ENCODE measurements around the gene NFE2L1.
"Not testable (repeated sequence)": the region's sequence is repeated elsewhere in the genome, so short reads cannot be mapped to it uniquely, and the experiment has no call there.

DNA sequence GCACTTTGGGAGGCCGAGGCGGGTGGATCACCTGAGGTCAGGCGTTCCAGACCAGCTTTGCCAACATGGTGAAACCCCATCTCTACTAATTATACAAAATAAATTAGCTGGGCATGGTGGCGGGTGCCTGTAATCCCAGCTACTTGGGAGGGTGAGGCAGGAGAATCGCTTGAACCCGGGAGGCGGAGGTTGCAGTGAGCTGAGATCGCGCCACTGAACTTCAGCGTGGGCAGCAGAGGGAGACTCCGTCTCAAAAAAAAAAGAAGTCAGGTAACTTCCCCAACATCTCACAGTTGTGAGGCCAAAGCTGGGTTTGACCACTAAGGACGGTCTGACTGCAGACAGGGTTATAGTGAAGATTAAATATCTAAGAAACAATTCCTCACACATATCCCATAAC is 13.4 kb upstream of the NFE2L1 start:
- not testable (repeated sequence) for TF ChIP-seq CTCF (conservative IDR thresholded peaks at IDR 0.05; ENCODE audit: low read depth, low read length); EZH2 (IDR thresholded peaks at IDR 0.05; ENCODE audit: borderline replicate concordance, low read depth, low read length, poor library complexity, severe bottlenecking)
